ENCODE data around the gene RIT2. TPM values are rescaled to one million over a fixed set of nuclear protein-coding genes. Genes with fewer than 3 reads are reported as not detected.

RIT2 gene
- total and polyA plus RNA-seq, 8 donors: not detected

DNA sequence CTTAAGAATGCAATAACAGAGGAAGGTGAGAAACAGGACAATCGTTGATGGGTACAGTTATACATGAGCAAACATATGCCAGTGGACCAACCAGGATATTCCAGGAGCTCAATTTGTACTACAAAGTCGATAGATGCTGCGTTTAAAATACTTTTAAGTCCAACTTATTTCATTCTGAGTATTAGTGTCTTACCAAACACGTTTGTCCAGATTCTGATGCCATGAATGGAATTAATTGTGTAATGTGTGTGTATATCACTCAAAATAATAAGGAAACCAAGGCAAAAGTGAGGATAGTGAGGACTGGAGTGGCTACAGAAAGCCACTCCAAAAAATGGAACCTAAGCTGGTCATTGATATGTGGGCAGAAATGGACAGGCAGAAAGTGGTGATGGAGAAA, 332.6 kb downstream of the RIT2 start:
- H3K27me3 ChIP-seq: no peaks in the 10 kb centered on the region
- no peaks in the 10 kb centered on the region for H3K4me1 ChIP-seq
- H3K4me3 ChIP-seq: no peak overlapping the region
- DNase-seq: no peak
- intact Hi-C loops (cut with DNase I; ENCODE audit: low total_unique reads): no loop called here
- no peak for TF ChIP-seq POLR2AphosphoS5 (IDR thresholded peaks at IDR 0.05)
- no peak for TF ChIP-seq EP300 (IDR thresholded peaks at IDR 0.05)
- TF ChIP-seq POLR2A (IDR thresholded peaks at IDR 0.05): no peak
- TF ChIP-seq, protein P1, sequence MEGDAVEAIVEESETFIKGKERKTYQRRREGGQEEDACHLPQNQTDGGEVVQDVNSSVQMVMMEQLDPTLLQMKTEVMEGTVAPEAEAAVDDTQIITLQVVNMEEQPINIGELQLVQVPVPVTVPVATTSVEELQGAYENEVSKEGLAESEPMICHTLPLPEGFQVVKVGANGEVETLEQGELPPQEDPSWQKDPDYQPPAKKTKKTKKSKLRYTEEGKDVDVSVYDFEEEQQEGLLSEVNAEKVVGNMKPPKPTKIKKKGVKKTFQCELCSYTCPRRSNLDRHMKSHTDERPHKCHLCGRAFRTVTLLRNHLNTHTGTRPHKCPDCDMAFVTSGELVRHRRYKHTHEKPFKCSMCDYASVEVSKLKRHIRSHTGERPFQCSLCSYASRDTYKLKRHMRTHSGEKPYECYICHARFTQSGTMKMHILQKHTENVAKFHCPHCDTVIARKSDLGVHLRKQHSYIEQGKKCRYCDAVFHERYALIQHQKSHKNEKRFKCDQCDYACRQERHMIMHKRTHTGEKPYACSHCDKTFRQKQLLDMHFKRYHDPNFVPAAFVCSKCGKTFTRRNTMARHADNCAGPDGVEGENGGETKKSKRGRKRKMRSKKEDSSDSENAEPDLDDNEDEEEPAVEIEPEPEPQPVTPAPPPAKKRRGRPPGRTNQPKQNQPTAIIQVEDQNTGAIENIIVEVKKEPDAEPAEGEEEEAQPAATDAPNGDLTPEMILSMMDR (IDR thresholded peaks at IDR 0.05): no peak
- H3K27ac ChIP-seq: no peak overlapping the region
- WGBS, 5 donors: 72 to 83% (median 80%) methylated on average over 4 of the region's 4 CpGs
- no peaks in the 10 kb centered on the region for H3K36me3 ChIP-seq
- H3K9me3 ChIP-seq: no peaks in the 10 kb centered on the region

DNA sequence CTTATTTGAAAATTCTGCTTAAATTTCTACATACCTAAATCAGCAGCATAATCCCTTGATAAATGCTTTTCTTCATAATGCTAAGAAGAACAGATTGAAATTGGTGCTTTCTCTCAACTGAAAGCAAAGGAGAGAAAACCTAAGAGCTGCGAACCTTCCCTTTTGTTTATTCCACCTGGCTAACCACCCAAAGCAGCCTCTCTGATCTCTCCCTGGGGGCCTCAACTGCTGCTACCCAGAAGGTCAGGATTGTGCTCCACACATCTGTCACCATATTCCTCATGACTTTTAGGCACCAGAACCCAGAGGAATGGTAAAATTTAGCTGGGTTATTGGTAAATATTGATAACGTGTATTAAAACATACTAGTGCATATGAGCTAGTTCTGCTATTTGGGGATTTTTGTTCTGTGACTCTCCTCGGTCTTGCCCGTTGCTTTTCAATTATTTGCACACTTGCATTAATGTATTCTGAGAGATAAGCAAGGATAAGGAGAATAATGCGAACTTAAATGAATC, 334.1 kb downstream of the RIT2 start:
- no peaks in the 10 kb centered on the region for H3K36me3 ChIP-seq
- no peak for DNase-seq
- H3K27me3 ChIP-seq: no peaks in the 10 kb centered on the region
- H3K4me1 ChIP-seq: no peaks in the 10 kb centered on the region
- H3K9me3 ChIP-seq: no peaks in the 10 kb centered on the region
- intact Hi-C loops (cut with DNase I; ENCODE audit: low total_unique reads): no loop called here
- H3K4me3 ChIP-seq: no peak overlapping the region
- no peak overlapping the region for H3K27ac ChIP-seq
- WGBS, 5 donors: 34 to 63% (median 40%) methylated on average over 5 of the region's 5 CpGs
- TF ChIP-seq EP300 (IDR thresholded peaks at IDR 0.05): no peak
- TF ChIP-seq POLR2AphosphoS5 (IDR thresholded peaks at IDR 0.05): no peak
- TF ChIP-seq, protein P1 (IDR thresholded peaks at IDR 0.05): no peak
- no peak for TF ChIP-seq POLR2A (IDR thresholded peaks at IDR 0.05)

DNA sequence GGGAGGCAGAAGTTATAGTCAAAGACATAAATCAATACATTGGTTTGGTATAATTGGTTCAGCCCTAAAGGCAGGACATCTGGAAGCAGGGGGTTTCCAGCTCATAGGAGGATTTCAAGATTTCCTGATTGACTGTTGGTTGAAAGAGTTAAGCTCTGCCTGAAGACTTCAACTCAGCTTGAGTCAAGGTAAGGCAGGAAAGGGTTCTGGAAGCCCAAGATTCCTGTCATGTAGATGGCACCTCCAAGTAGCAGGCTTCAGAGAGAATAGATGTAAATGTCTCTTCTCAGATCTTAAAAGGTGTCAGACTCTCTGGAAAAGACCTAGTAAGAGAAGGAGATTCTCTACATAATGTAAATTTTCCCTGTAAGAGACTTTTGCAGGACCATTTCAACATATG, 335.3 kb downstream of the RIT2 start:
- Histone ChIP-seq H3K27me3 (no peaks in the 10 kb centered on the region), H3K27ac (no peak overlapping the region), H3K4me1 (no peaks in the 10 kb centered on the region), H3K4me3 (no peak overlapping the region), H3K36me3 (no peaks in the 10 kb centered on the region), H3K9me3 (no peaks in the 10 kb centered on the region)
- intact Hi-C loops (cut with DNase I; ENCODE audit: low total_unique reads): no loop called here
- no peak for TF ChIP-seq EP300 (IDR thresholded peaks at IDR 0.05)
- no peak for TF ChIP-seq POLR2AphosphoS5 (IDR thresholded peaks at IDR 0.05)
- TF ChIP-seq POLR2A (IDR thresholded peaks at IDR 0.05): no peak
- TF ChIP-seq, protein P1 (IDR thresholded peaks at IDR 0.05): no peak
- DNase-seq: no peak

DNA sequence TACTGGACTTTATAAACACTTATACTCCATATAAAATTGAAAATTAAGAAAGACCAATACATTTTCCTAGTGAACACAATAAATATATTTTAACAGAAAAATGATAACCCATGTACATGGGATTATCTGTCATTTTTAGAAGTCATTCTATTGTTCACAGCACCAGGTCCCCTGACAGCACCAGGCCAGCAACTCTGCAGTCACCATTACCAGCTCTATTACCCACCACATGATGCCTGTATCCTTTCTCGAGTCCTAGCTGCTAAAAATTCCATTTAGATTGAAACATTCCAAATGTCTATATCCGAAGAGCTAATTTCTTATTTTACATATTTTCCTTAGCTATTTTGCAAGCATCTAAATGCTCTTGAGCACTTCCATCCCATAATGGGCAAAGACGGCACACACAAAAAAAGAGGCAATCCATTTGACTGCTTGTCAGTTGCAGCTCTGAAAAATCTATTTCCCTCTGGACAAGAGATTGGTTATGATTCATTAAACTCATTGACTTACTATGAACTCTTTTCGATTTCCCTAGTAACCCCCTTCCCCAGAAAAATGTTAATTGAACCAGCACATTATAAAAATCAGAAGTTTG, 336.9 kb downstream of the RIT2 start:
- Histone ChIP-seq H3K9me3 (no peaks in the 10 kb centered on the region), H3K27me3 (no peaks in the 10 kb centered on the region), H3K4me3 (no peak overlapping the region), H3K4me1 (no peaks in the 10 kb centered on the region), H3K36me3 (no peaks in the 10 kb centered on the region), H3K27ac (no peak overlapping the region)
- no peak for DNase-seq
- WGBS, 5 donors: 53 to 73% (median 70%) methylated on average over 4 of the region's 4 CpGs
- intact Hi-C loops (cut with DNase I; ENCODE audit: low total_unique reads): no loop called here
- TF ChIP-seq, protein P1 (IDR thresholded peaks at IDR 0.05): no peak
- TF ChIP-seq POLR2AphosphoS5 (IDR thresholded peaks at IDR 0.05) (no peak), POLR2A (IDR thresholded peaks at IDR 0.05) (no peak), EP300 (IDR thresholded peaks at IDR 0.05) (no peak)
